NCI-H1105 treated with DMSO at 0.1 percent for 48 hours (cell line): ENCODE data around the gene PSMD12.
"Not testable (repeated sequence)": the region's sequence is repeated elsewhere in the genome, so short reads cannot be mapped to it uniquely, and the experiment has no call there.

Experiments used
- DNase-seq: peaks from one replicate; lab custom pipeline; 2025; lab: John Stamatoyannopoulos, UW

The PSMD12 gene

DNA sequence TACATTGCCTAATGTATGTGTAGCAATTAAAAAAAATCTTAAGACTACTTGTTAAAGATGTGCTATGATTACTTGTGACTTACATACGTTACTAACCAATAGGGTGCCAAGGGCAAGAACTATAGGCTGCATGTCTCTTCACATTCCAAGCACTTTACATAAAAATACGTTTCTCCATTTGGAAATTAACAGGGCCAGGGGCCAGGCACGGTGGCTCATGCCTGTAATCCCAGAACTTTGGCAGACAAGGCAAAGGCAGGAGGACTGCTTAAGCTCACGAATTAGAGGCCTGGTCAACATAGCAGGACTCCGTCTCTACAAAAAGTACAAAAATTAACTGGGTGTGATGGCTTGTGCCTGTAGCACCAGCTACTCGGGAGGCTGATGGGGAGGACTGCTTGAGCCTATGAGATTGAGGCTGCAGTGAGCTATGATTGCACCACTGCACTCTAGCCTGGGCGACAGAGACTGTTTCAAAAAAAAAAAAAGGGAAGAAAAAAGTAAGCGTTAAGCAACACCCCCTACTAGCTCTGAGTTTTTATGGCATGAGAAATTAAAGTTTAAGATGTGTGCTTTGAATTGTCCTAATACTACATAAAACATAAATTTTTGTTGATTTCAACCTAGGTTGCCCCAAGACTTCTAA is 12.3 kb downstream of the PSMD12 start:
- DNase-seq, result no peak

DNA sequence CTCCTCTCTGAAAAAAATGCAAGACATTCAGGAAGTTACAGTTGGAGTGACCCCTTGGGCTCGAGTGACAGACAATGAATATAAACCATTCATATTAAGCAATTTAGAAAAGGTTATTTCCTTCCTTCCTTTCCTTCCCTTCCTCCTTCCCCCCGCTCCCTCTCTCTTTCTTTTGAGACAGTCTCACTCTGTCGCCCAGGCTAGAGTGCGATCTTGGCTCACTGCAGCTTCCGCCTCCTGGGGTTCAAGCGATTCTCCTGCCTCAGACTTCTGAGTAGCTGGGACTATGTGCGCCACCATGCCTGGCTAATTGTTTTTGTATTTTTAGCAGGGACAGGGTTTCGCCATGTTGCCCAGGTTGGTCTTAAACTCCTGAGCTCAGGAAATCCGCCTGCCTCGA is 13.2 kb downstream of the PSMD12 start:
- no peak for DNase-seq

DNA sequence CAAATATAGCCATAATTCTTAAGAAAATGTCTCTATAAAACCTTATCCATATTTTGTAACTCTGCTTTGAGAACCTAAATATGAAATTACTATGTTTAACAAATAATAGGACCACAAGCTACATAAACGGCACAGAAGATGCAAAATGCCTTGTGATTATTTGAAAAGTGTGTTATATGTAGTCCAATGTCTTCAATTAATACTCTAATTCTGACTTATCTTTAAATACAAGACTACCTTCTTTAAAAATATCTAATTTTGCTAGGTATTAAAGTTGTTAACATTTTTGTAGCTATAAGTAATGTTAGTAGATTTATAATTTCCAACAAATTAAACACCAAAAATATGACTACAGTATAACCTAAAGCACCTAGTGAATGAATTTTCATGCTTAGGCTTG is 17.0 kb downstream of the PSMD12 start:
- DNase-seq, result no peak

DNA sequence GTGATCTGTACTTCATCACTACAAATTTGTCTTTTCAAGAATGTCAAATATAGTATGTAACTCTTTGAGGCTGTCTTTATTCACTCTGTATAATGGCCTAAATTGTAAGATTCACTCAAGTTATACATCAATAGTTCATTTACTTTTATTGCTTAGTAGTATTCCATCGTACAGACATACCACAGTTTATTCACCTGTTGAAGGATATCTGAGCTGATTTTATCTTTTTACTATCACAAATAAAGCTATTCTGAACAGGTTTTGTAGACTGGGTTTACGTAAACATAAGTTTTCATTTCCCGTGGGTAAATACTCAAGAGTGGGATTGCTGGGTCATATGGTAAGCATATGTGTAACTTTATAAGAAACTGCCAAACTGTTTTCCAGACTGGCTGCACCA is 18.6 kb downstream of the PSMD12 start:
- no peak for DNase-seq

DNA sequence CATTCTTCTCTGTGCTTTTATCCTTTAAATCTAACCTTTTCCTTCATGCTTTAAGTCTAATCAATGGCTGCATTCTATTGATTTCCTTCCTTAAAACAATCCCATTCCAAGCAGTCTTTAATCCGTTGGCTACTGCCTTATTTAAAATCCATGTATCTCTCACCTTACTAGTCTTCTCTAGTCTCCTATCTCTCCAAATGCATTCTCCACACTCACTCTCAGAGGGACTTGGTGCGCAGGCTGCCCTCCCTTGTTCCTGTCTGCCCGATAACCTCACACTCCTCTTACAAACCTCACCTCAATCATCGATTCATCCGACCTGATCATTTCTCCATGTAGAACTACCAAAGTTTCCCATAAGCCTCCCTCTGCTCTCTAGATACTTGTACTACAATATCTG is 23.1 kb downstream of the PSMD12 start:
- no peak for DNase-seq

DNA sequence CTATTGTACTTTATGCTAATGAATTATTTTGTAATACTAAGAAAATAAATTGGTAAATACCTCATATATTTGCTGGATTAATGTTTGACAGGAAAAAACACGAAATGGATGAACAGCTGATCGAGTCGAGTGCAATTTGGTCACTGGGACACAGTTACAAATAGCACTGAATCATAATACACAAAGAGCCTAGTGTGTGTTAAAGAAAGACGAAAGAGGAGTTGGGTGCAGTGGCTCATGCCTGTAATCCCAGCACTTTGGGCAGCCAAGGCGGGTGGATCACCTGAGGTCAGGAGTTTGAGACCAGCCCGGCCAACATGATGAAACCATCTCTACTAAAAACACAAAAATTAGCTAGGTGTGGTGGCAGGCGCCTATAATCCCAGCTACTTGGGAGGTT is 28.0 kb downstream of the PSMD12 start:
- DNase-seq, result not testable (repeated sequence)

DNA sequence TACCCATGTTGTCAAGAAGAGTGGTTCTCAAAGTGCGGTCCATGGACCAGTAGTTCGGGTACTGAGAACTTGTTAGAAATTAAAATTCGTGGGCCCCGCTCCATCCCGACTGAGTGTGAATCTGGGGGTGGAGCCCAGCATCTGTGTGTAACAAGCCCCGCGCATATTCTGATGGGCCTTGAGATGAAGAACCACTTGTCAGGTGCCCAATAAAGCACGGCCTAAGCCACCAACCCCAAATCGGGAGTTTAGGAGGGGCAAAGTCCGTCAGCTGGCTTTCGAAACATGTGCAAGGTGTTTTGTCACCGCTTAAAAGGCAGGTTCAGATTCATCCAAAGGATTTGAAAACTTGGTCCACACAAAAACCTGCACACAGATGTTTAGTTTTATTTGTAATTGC is 29.5 kb downstream of the PSMD12 start:
- no peak for DNase-seq

DNA sequence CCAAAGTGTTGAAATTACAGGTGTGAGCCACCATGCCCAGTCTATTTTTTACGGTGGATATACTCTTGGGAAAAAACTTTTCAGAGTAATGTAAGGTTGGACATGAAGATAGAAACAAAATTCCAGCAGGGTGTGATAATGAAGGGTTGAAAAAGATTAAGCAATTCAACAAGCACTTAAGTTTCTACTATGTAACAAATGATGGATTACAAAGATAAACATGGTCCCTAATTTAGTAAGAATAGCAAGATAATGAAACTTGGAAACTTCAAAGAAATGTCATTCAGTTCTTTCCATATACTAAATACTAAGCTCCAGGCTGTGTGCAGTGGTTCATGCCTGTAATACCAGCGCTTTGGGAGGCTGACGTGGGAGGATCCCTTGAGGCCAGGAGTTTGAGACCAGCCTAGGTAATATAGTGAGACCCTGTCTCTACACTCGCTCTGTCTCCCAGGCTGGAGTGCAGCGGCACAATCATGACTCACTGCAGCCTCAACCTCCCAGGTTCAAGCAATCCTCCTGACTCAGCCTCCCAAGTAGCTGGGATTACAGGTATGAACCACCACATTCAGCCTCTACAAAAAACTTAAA is 31.0 kb downstream of the PSMD12 start:
- DNase-seq, result no peak

DNA sequence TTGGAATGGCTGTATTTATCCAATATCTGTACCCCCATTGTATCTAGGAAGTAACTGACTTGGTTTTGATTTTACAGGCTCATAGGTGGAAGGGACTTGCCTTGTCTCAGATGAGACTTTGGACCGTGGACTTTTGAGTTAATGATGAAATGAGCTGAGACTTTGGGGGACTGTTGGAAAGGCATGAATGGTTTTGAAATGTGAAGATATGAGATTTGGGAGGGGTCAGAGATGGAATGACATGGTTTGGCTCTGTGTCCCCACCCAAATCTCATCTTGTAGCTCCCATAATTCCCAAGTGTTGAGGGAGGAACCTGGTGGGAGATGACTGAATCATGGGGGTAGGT is 34.2 kb downstream of the PSMD12 start:
- not testable (repeated sequence) for DNase-seq

DNA sequence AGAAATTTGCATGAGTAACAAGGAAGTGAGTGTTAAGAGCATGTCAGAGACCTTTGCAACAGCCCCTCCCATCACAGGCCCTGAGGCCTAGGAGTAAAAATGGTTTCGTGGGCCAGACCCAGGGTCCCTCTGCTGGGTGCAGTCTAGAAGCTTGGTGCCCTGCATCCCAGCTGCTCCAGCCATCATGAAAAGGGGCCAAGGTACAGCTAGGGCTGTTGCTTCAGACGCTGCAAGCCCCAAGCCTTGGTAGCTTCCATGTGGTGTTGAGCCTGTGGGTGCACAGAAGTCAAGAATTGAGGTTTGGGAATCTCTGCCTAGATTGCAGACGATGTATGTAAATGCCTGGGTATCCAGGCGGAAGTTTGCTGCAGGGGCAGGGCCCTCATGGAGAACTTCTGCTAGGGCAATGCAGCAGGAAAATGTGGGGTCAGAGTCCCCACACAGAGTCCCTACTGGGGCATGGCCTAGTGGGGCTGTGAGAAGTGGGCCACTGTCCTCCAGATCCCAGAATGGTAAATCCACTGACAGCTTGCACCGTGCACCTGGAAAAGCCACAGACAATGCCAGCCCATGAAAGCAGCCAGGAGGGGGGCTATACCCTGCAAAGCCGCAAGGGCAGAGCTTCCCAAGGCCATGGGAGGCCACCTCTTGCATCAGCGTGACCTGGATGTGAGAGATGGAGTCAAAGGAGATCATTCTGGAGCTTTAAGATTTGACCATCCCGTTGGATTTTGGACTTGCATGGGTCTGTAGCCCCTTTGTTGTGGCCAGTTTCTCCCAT is 34.8 kb downstream of the PSMD12 start:
- DNase-seq, result not testable (repeated sequence)

DNA sequence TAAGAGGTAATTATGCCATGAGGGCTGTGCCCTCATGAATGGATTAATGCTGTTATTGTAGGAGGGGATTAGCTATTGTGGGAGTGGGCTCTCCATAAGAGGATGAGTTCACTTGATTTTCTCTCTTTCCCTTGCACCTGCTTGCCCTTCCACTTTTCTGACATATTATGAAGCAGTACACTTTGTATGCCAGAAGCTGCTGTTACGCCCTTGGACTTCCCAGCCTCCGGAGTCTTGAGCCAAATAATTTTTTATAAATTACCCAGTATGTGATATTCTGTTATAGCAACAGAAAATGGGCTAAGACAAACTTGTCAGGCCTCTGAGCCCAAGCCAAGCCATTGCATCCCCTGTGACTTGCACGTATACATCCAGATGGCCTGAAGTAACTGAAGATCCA is 38.4 kb downstream of the PSMD12 start:
- DNase-seq, result no peak

DNA sequence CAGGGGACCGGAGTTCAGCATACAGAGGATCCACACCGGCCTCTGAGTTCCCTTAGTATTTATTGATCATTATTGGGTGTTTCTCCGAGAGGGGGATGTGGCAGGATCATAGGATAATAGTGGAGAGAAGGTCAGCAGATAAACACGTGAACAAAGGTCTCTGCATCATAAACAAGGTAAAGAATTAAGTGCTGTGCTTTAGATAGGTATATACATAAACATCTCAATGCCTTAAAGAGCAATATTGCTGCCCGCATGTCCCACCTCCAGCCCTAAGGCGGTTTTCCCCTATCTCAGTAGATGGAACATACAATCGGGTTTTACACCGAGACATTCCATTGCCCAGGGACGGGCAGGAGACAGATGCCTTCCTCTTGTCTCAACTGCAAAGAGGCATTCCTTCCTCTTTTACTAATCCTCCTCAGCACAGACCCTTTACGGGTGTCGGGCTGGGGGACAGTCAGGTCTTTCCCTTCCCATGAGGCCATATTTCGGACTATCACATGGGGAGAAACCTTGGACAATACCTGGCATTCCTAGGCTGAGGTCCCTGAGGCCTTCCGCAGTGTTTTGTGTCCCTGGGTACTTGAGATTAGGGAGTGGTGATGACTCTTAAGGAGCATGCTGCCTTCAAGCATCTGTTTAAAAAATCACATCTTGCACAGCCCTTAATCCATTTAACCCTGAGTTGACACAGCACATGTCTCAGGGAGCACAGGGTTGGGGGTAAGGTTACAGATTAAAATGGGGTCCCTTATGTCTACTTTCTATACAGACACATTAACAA is 39.2 kb downstream of the PSMD12 start:
- not testable (repeated sequence) for DNase-seq

DNA sequence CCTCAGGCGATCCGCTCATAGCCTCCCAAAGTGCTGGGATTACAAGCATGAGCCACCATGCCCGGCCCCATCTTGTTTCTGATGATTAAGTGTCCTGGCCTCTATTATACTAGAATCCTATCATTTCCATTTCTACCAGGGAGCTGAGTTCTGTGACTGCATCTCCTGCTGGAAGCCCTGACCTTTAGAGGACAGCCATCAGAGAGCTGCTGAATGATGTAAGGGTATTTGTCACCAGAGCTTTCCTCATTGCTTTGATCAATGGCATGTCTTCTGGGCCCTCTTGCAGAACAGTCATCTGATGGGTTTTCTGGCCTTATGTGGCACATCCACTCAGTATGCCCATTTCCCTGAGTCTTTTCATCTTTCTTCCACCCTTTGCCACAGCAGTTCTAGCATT is 39.9 kb downstream of the PSMD12 start:
- no peak for DNase-seq

DNA sequence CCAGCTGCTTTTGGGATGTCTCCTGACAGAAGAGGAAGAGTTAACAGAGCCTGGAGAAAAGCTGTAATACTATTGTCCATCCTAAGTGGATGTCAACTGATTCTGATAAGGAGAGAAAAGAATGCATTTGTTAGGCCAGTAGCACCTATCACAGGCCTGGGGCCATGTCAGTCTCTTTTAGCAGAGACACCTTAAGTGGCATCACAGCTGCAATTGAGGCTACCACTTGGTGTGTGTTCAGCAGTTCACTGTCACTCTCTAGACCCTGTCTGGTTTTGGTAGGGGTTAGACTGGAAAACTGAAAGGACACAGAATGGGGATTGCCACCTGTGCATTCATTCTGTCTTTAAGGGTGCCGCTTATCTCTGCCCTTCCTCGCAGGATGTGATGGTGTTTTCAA is 42.0 kb downstream of the PSMD12 start:
- no peak for DNase-seq

DNA sequence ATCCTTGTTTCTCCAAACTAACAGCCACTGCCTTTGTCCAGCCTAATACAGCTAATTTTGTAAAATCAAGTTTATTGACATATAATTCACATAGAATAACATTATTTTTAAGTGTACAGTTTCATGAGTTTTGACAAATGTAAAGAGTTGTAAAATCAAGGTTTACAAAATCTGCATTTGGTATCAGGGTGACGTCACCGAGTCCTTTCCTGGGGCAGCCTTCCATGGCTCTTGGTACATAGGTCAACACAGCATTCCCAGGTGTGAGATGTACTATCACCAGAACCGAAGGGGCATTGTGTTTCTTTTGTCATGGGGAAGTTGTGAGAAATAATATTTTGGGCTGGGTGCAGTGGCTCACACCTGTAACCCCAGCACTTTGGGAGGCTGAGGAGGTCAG is 42.9 kb downstream of the PSMD12 start:
- DNase-seq, result no peak

DNA sequence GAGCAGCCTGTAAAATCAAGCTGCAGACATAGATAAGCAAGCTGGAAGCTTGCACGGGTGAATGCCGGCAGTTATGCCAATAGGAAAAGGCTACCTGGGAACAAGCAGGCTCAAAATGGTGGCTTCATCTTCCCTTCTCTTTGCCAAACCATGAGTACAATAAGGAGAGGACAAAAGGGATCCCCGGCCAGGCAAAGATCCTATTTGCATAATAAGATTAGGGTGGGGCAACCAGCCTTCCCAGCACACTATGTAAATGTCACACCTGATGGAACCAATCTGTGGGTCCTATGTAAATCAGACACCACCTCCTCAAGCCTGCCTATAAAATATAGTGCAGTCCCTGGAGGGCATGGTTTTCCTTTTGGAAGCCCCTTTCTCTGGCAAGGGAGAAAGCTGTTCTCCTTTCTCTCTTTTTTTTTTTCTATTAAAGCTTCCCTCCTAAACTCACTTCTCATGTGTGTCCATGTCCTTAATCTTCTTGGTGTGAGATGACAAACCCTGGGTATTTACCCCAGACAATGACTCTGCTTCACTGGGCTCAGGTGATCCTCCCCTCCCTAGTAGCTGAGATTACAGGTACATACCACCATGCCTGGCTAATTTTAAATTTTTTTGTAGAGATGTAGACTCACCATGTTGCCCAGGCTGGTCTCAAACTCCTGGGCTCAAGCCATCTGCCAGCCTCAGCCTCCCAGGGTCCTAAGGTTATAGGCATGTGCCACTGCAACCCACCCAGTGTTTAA is 44.2 kb downstream of the PSMD12 start:
- no peak for DNase-seq

DNA sequence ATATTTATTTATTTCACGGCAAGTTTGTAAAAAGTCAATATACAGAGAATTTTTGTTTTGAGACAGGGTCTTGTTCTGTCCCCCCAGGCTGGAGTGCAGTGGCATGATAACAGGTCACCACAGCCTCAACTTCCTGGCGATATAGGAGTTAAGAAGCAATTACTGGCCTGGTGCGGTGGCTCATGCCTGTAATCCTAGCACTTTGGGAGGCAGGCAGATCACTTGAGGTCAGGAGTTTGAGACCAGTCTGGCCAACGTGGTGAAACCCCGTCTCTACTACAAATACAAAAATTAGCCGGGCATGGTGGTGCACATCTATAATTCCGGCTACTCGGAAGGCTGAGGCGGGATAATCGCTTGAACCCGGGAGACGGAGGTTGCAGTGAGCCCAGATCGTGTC is 44.9 kb downstream of the PSMD12 start:
- DNase-seq, result not testable (repeated sequence)

DNA sequence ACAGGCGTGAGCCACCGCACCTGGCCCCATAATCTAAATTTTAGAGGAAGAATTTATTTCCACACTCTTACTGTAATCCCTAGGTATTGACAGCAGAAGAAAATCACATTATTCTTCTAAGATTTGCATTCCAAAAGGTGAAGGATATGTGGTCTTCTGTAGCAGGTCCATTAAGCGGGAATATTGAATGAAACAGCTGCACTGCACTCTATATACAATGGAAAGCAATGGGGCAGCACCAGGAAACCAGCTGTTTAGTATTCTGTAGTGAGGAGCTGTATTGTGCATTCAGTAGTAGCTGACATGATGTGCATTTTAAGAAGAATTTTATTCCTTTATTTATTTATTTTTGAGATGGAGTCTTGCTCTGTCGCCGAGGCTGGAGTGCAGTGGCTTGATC is 49.6 kb downstream of the PSMD12 start:
- DNase-seq, result no peak

DNA sequence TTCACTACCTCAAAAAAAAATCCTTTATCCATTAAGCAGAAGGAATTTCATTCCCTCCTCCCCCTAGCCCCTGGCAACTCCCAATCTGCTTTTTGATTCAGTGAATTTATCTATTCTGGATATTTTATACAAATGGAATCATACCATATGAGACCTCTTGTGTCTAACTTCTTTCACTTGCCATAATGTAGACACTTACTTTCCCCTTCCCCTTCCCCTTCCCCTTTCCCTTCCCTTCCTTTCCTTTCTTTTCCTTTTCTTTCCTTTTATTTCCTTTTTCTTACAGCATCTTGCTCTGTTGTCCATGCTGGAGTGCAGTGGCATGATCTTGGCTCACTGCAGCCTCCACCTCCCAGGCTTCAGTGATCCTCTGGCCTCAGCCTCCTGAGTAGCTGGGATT is 50.5 kb downstream of the PSMD12 start:
- DNase-seq, result no peak

DNA sequence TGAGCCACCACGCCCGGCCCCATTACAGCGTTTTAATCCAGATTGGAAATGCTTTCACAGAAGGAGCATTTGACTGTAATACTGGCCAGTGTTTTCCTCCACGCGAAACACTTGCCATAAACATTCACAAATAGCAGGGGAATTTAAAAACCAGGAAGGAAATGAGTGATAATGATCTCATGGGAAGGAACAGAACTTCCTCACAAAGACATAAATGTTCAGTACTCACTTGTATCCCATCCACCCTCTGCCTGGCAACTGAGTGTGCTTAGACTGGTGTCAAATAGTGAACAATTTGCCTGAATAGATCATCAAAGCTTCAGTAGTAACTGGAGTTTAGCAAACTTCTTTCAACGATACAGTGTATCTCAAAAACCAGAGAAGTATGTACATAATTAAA is 54.1 kb downstream of the PSMD12 start:
- DNase-seq, result no peak

DNA sequence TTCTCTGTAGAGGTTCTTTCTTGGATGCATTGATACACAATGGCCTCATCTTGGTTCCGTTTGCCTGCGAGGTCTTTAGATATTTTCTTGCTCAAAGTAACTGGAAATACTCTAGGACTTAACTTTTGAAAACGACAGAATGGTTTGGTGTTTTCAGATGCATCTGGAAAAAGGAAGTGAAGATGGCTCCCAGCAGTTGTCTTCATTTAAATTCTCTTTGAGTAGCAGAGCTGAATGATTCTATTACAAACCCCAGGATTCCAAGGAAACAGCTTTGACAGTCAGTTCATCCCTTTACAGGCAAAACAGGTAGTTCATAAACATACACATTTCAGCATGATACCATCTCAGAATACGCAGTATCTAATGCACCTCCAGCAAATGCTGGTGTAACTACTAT is 54.8 kb downstream of the PSMD12 start:
- DNase-seq, result no peak

DNA sequence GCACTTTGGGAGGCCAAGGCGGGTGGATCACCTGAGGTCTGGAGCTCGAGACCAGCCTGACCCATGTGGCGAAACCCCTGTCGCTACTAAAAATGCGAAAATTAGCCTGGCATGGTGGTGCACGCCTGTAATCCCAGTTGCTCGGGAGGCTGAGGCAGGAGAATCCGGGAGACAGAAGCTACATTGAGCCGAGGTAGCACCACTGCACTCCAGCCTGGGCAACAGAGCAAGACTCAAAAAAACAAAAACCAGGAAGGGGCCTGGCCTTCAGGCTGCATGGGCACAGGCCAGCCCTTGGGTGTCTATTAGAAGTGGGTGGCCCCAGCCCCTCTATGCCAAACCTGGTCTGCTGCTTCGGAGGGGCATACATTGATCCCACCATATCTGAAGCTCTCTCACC is 56.0 kb downstream of the PSMD12 start:
- DNase-seq, result no peak
